ENCODE measurements around the gene TOR4A.

DNA sequence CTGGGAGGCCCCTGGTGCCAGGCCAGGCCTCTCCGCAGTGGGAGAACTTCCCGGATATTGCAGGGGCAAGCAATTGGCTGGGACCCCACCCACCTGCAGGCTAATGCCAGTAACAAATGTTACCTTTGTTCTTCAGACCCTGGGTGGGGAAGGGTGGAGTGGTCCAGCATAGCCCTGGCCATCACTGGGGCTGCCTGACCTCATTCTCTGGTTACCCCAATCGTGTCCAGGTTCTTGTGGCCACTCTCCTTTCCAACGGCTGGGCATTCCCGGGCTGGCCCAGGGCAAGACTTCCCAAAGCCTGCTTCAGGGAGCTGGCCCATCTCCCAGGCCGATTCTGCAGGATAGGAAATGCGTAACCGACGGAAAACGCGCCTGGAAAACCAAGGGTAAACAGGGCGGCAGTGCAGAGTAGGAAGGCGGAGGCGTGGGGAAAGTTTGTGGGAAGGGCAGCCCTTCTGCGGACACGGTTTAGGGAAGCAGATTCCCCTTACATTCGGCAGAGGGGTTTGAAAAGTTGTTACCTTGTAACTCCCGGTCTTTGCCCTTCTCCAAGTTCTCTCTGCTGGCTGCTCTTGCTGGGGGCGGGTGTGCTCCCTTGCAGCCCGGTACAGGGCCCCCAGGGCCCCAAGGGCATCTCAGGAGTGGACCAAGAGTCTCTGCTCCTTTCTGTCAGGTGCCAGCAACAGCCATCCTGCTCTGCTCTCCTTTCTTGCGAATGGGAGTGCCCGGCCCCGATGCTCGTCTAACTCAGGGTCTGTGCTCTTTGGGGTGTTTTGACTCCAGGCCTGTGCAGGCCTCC is 21.1 kb downstream of the TOR4A start:
- TF ChIP-seq, protein P1, sequence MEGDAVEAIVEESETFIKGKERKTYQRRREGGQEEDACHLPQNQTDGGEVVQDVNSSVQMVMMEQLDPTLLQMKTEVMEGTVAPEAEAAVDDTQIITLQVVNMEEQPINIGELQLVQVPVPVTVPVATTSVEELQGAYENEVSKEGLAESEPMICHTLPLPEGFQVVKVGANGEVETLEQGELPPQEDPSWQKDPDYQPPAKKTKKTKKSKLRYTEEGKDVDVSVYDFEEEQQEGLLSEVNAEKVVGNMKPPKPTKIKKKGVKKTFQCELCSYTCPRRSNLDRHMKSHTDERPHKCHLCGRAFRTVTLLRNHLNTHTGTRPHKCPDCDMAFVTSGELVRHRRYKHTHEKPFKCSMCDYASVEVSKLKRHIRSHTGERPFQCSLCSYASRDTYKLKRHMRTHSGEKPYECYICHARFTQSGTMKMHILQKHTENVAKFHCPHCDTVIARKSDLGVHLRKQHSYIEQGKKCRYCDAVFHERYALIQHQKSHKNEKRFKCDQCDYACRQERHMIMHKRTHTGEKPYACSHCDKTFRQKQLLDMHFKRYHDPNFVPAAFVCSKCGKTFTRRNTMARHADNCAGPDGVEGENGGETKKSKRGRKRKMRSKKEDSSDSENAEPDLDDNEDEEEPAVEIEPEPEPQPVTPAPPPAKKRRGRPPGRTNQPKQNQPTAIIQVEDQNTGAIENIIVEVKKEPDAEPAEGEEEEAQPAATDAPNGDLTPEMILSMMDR (conservative IDR thresholded peaks at IDR 0.05; ENCODE audit: low read length) = no peak
- no peak for TF ChIP-seq EZH2phosphoT487 (IDR thresholded peaks at IDR 0.05; ENCODE audit: borderline replicate concordance, low read depth, low read length)
